ENCODE results near the gene USP21. TPM values are rescaled to one million over a fixed set of nuclear protein-coding genes. Genes with fewer than 3 reads are reported as not detected.

USP21 gene
- polyA plus RNA-seq, 1 experiment = 19.3 TPM

GRCh38 chr1:161161652-161162051 is 2.4 kb downstream of the USP21 start:
- no peak overlapping the region for H3K4me3 ChIP-seq (ENCODE audit: low read depth, low read length)
- TF ChIP-seq CTCF (IDR thresholded peaks at IDR 0.05; ENCODE audit: insufficient read depth, low read depth, low read length) = no peak
- no peaks in the 10 kb centered on the region for H3K27me3 ChIP-seq (ENCODE audit: control insufficient read depth, insufficient read depth, low read length)
- peaks cover 15% of the 10 kb centered on the region for H3K36me3 ChIP-seq (ENCODE audit: control insufficient read depth, insufficient read depth, low read length)
- no peak for DNase-seq (ENCODE audit: low read depth)
- POLR2A ChIA-PET = no interaction called here
- CTCF ChIA-PET = no interaction called here

- no peak for DNase-seq (ENCODE audit: low read depth)
- peaks cover 12% of the 10 kb centered on the region for H3K36me3 ChIP-seq (ENCODE audit: control insufficient read depth, insufficient read depth, low read length)
- no peak for TF ChIP-seq CTCF (IDR thresholded peaks at IDR 0.05; ENCODE audit: insufficient read depth, low read depth, low read length)
- ChIA-PET CTCF (no interaction called here), POLR2A (no interaction called here)
- H3K27me3 ChIP-seq (ENCODE audit: control insufficient read depth, insufficient read depth, low read length) = no peaks in the 10 kb centered on the region
- no peak overlapping the region for H3K4me3 ChIP-seq (ENCODE audit: low read depth, low read length)
Measured at GRCh38 chr1:161162052-161162451, 2.8 kb downstream of the USP21 start.

DNA sequence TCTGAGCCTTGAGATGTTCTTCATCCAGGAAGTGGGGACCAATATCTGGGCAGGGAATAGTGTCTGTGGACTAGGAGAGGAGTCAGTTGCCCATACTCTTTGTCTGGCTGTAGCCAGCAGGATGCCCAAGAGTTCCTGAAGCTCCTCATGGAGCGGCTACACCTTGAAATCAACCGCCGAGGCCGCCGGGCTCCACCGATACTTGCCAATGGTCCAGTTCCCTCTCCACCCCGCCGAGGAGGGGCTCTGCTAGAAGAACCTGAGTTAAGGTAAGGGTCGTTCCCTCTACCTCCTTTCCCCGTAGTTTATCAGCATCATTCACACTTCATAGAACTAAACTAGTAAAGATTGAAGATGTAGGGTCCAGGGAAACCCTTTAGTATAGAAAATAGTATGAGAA is 3.5 kb downstream of the USP21 start:
- no peaks in the 10 kb centered on the region for H3K27me3 ChIP-seq (ENCODE audit: control insufficient read depth, insufficient read depth, low read length)
- H3K36me3 ChIP-seq (ENCODE audit: control insufficient read depth, insufficient read depth, low read length) = peaks cover 12% of the 10 kb centered on the region
- H3K4me3 ChIP-seq (ENCODE audit: low read depth, low read length) = no peak overlapping the region
- no peak for TF ChIP-seq CTCF (IDR thresholded peaks at IDR 0.05; ENCODE audit: insufficient read depth, low read depth, low read length)
- CTCF ChIA-PET = interaction anchor here (0.5 kb wide), 1 partner anchor 10 kb away, joined by 3 read pairs; no protein-coding TSS in a partner anchor
- DNase-seq (ENCODE audit: low read depth) = no peak
- POLR2A ChIA-PET = no interaction called here

- ChIA-PET POLR2A (no interaction called here), CTCF (no interaction called here)
- Histone ChIP-seq H3K36me3 (ENCODE audit: control insufficient read depth, insufficient read depth, low read length) (peaks cover 9% of the 10 kb centered on the region), H3K4me3 (ENCODE audit: low read depth, low read length) (no peak overlapping the region), H3K27me3 (ENCODE audit: control insufficient read depth, insufficient read depth, low read length) (no peaks in the 10 kb centered on the region)
- no peak for DNase-seq (ENCODE audit: low read depth)
- no peak for TF ChIP-seq CTCF (IDR thresholded peaks at IDR 0.05; ENCODE audit: insufficient read depth, low read depth, low read length)
Measured at GRCh38 chr1:161163793-161164192, 4.5 kb downstream of the USP21 start.

DNA sequence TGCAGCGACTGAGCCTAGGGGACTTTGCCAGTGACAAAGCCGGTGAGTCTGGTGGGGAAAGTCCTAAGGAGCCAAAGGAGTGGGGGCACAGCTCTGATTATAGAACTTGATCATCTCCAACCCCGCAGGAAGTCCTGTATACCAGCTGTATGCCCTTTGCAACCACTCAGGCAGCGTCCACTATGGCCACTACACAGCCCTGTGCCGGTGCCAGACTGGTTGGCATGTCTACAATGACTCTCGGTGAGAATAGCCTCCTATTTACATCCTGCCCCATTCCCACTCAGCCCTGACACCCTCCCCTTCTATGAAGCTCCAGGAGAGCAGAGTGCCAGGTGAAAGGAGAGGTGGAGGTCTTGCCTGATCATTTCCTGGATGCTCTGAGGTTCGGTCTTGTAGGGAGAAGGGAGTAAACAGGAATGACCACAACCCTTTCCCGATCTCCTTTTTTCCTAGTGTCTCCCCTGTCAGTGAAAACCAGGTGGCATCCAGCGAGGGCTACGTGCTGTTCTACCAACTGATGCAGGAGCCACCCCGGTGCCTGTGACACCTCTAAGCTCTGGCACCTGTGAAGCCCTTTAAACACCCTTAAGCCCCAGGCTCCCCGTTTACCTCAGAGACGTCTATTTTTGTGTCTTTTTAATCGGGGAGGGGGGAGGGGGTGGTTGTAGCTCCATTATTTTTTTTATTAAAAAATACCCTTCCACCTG is 5.8 kb downstream of the USP21 start:
- ChIA-PET POLR2A (no interaction called here), CTCF (interaction anchor here (0.6 to 2.1 kb wide), 13 partner anchors 8 to 217 kb away, joined by 3 to 10 read pairs (median 4); partner anchors contain the start of genes CFAP126, NIT1, PFDN2 and TOMM40L)
- peaks cover 9% of the 10 kb centered on the region for H3K36me3 ChIP-seq (ENCODE audit: control insufficient read depth, insufficient read depth, low read length)
- no peak for TF ChIP-seq CTCF (IDR thresholded peaks at IDR 0.05; ENCODE audit: insufficient read depth, low read depth, low read length)
- DNase-seq (ENCODE audit: low read depth) = no peak
- H3K4me3 ChIP-seq (ENCODE audit: low read depth, low read length) = peak overlapping the region; percentile 81
- no peaks in the 10 kb centered on the region for H3K27me3 ChIP-seq (ENCODE audit: control insufficient read depth, insufficient read depth, low read length)
